ENCODE measurements around the gene TAF6.

TAF6 gene

DNA sequence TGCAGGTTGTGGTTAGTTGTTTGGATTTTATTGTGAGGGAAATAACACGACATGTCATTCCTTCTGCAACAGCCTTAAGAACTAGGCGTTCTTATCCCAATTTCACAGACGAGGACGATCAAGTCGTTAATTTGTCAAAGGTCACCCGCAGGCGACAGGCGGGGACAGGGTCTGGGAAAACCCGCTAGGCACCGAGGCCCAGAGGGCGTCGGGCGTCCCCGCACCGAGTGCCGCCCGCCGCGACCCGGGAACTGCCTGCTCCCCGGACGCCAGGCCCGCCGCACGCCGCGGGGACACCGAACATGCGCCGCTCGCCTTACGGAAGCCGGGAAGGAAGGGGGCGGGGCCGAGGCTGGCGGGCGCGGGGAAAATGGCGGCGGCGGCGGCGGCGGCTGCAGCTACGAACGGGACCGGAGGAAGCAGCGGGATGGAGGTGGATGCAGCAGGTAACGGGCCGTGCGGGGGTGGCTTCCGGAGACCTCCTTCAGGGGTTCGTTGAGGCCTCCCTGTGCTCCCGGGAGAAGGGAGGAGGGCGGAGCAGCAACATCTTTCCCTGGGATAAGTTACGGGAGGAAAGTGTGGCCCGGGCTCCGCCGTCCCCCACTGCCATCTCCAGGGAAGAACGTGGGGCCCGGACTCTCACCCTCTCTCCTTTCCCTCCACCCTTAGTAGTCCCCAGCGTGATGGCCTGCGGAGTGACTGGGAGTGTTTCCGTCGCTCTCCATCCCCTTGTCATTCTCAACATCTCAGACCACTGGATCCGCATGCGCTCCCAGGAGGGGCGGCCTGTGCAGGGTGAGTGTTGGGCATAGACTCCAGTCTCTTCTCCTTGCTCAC lies 30.3 kb downstream of the TAF6 start, which contains the start of gene COPS6 (continued):
- TF ChIP-seq, protein P1, sequence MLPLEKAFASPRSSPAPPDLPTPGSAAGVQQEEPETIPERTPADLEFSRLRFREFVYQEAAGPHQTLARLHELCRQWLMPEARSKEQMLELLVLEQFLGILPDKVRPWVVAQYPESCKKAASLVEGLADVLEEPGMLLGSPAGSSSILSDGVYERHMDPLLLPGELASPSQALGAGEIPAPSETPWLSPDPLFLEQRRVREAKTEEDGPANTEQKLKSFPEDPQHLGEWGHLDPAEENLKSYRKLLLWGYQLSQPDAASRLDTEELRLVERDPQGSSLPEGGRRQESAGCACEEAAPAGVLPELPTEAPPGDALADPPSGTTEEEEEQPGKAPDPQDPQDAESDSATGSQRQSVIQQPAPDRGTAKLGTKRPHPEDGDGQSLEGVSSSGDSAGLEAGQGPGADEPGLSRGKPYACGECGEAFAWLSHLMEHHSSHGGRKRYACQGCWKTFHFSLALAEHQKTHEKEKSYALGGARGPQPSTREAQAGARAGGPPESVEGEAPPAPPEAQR (tag by site-specific recombination; IDR thresholded peaks at IDR 0.05), result no peak
- TF ChIP-seq ZNF677 (tag by site-specific recombination; IDR thresholded peaks at IDR 0.05), result no peak
- no peak for TF ChIP-seq ZNF292 (tag by site-specific recombination; IDR thresholded peaks at IDR 0.05; ENCODE audit: borderline replicate concordance, low read depth)
- no peak for TF ChIP-seq ZNF488 (tag by site-specific recombination; IDR thresholded peaks at IDR 0.05)
- peak; percentile 69 for TF ChIP-seq ZNF629 (tag by site-specific recombination; IDR thresholded peaks at IDR 0.05)
- TF ChIP-seq ZNF202 (tag by site-specific recombination; IDR thresholded peaks at IDR 0.05; ENCODE audit: borderline replicate concordance), result no peak
- TF ChIP-seq GFI1B (tag by site-specific recombination; IDR thresholded peaks at IDR 0.05), result no peak
- TF ChIP-seq ZNF560 (tag by site-specific recombination; IDR thresholded peaks at IDR 0.05; ENCODE audit: borderline replicate concordance), result no peak
- TF ChIP-seq SP2 (tag by site-specific recombination; IDR thresholded peaks at IDR 0.05), result peak; percentile 58
- TF ChIP-seq ZNF398 (tag by site-specific recombination; IDR thresholded peaks at IDR 0.05), result peak; percentile 33; the same call in 1 of the 2 replicates
- no peak for TF ChIP-seq GLI2 (tag by site-specific recombination; IDR thresholded peaks at IDR 0.05; ENCODE audit: borderline replicate concordance, low read depth)
- no peak for TF ChIP-seq ZNF146 (tag by site-specific recombination; IDR thresholded peaks at IDR 0.05)
- TF ChIP-seq, protein P2, sequence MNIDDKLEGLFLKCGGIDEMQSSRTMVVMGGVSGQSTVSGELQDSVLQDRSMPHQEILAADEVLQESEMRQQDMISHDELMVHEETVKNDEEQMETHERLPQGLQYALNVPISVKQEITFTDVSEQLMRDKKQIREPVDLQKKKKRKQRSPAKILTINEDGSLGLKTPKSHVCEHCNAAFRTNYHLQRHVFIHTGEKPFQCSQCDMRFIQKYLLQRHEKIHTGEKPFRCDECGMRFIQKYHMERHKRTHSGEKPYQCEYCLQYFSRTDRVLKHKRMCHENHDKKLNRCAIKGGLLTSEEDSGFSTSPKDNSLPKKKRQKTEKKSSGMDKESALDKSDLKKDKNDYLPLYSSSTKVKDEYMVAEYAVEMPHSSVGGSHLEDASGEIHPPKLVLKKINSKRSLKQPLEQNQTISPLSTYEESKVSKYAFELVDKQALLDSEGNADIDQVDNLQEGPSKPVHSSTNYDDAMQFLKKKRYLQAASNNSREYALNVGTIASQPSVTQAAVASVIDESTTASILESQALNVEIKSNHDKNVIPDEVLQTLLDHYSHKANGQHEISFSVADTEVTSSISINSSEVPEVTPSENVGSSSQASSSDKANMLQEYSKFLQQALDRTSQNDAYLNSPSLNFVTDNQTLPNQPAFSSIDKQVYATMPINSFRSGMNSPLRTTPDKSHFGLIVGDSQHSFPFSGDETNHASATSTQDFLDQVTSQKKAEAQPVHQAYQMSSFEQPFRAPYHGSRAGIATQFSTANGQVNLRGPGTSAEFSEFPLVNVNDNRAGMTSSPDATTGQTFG (tag by site-specific recombination; IDR thresholded peaks at IDR 0.05; ENCODE audit: borderline replicate concordance), result no peak
- TF ChIP-seq ZNF248 (tag by site-specific recombination; IDR thresholded peaks at IDR 0.05), result no peak
- TF ChIP-seq, protein P3, sequence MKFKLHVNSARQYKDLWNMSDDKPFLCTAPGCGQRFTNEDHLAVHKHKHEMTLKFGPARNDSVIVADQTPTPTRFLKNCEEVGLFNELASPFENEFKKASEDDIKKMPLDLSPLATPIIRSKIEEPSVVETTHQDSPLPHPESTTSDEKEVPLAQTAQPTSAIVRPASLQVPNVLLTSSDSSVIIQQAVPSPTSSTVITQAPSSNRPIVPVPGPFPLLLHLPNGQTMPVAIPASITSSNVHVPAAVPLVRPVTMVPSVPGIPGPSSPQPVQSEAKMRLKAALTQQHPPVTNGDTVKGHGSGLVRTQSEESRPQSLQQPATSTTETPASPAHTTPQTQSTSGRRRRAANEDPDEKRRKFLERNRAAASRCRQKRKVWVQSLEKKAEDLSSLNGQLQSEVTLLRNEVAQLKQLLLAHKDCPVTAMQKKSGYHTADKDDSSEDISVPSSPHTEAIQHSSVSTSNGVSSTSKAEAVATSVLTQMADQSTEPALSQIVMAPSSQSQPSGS (tag by site-specific recombination; IDR thresholded peaks at IDR 0.05; ENCODE audit: low read depth), result no peak
- no peak for TF ChIP-seq ZNF544 (tag by site-specific recombination; IDR thresholded peaks at IDR 0.05)
- no peak for TF ChIP-seq BCL6B (tag by site-specific recombination; IDR thresholded peaks at IDR 0.05)
- TF ChIP-seq RBAK (tag by site-specific recombination; IDR thresholded peaks at IDR 0.05), result no peak
- TF ChIP-seq ZBTB48 (tag by site-specific recombination; IDR thresholded peaks at IDR 0.05), result no peak
- TF ChIP-seq ZNF391 (tag by site-specific recombination; IDR thresholded peaks at IDR 0.05; ENCODE audit: borderline replicate concordance, low read depth), result peak; percentile 45; the same call in 1 of the 2 replicates
- no peak for TF ChIP-seq ZNF791 (tag by site-specific recombination; IDR thresholded peaks at IDR 0.05)
- 0 out of 2 replicates have a peak, but pooled peaks have one; percentile 23 for TF ChIP-seq ZNF623 (tag by site-specific recombination; IDR thresholded peaks at IDR 0.05)
- TF ChIP-seq SCRT2 (tag by site-specific recombination; IDR thresholded peaks at IDR 0.05), result peak; percentile 26; the same call in 1 of the 2 replicates
- no peak for TF ChIP-seq ZNF157 (tag by site-specific recombination; IDR thresholded peaks at IDR 0.05)
- no peak for TF ChIP-seq ZNF214 (tag by site-specific recombination; IDR thresholded peaks at IDR 0.05; ENCODE audit: borderline replicate concordance)
- TF ChIP-seq SCRT1 (tag by site-specific recombination; IDR thresholded peaks at IDR 0.05; ENCODE audit: borderline replicate concordance), result no peak
- TF ChIP-seq ZBTB49 (tag by site-specific recombination; IDR thresholded peaks at IDR 0.05; ENCODE audit: low read depth), result no peak

Measured in HEK293 (cell line).